NCI-H187 (cell line): ENCODE results near the gene BEND5.

Source experiments
- DNase-seq, 2 experiments: peaks; one replicate each; lab custom pipeline; 2025; lab: John Stamatoyannopoulos, UW

Gene BEND5

DNA sequence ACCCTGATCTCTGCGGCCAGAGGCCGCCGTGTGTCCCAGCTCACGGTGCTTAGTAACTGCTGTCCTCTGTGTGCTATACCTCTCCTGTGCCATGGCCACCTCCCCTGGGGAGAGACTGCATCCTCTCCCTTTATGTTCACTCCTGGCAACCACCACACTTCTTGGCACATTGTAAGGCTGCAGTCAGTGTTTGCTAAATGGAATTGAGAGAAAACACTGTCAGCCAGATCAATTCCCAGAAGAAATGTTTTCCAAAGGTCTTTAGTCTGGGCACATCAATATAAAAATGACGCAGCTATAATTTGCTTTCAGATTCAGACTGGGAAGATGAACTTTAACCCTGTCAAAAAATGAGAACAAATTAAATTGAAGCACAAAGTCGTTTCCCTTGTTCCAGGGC lies 96.8 kb downstream of the BEND5 start:
- DNase-seq, result no peak

DNA sequence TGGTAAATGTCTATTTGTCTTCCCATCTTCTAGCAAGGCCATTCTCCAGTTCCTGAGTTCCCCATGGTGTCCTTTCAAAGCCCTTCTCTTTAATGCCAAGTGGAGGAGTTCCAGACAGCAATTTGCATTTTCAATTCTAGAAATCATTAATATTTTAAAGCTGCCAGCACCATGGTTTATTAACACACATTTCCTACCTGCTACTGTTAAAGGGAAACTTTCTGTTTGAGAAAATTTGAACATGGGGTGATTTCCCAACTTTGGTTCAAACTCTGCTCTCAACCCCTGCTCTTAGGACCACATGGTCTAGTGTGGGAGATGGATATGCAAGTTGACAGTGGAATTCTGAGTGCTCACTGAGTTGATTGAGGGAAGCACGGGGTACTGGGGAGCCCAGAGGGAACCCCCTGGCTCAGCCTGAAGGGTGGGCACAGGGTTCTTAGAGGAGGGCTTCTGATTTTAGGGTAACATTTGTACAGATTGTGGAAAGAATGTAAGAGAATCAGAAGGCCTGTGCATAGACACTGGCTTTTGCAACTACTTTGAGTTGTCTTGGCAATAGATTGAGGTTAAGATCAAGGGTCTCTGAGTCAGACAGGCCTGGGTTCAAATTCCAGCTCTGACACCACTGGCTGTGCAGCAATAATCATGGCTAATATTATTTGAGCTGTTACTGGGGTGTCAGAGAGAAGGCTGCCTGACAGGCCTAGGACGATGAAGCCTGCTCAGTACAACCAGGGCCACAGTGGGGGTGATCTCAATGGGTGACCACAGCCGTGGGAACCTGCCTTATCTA lies 97.8 kb downstream of the BEND5 start:
- no peak for DNase-seq
